GM19372 (cell line): Measurements from ENCODE around the gene UBE2G2.

ENCODE experiments used
- ATAC-seq: cut with Tn5 transposase; IDR thresholded peaks from one replicate; pipeline ENCODE4 v1.9.1; 2021; ENCODE audit warnings: mild to moderate bottlenecking, low read depth, moderate library complexity; ENCODE audit not compliant: unreplicated experiment

UBE2G2 gene

DNA sequence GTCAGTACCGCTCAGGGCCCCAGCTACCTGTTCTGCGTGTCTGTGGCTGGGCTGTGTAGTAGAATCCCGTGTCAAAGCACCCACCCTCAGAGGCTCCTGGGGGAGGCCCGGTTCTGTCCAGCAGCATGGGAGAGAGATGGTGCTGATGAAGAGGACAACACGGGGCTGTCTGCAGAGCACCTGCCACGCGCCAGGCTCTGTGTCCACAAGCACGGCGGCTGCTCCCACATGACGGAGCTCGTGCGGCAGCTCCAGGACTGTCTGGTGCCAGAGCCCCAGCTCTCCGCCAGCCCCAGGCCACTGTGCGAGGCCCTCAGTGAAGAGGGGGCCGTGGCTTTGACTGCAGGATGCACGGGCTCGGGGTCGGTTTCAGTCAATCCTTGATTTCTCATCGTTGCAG is 48.3 kb downstream of the UBE2G2 start:
- ATAC-seq, result no peak

DNA sequence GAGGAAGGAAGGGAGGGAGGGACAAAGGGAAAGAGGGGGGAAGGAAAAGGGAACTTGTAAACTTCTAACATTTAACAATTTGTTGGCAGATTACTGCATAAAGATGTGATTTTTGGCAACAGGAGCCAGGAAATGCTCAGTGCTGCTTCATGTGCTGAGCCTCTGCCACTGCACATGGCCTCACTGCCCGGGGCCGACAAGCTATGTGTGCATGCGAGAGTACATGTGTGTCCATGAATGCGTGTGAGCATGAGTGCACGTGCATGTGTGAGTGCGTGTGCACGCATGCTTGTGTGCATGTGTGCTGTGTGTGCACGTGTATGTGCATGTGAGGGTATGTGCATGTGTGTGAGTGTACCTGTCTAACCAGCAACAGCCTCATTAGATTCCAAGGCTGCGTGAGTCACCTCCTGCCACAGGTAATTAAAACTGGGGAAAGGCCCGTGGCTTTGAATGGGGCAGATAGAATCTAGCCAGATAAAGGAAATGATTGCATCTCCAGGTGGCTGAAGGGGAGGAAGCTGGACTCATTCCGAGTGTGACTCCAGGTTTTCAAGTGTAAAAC is 48.9 kb downstream of the UBE2G2 start:
- ATAC-seq, result no peak

DNA sequence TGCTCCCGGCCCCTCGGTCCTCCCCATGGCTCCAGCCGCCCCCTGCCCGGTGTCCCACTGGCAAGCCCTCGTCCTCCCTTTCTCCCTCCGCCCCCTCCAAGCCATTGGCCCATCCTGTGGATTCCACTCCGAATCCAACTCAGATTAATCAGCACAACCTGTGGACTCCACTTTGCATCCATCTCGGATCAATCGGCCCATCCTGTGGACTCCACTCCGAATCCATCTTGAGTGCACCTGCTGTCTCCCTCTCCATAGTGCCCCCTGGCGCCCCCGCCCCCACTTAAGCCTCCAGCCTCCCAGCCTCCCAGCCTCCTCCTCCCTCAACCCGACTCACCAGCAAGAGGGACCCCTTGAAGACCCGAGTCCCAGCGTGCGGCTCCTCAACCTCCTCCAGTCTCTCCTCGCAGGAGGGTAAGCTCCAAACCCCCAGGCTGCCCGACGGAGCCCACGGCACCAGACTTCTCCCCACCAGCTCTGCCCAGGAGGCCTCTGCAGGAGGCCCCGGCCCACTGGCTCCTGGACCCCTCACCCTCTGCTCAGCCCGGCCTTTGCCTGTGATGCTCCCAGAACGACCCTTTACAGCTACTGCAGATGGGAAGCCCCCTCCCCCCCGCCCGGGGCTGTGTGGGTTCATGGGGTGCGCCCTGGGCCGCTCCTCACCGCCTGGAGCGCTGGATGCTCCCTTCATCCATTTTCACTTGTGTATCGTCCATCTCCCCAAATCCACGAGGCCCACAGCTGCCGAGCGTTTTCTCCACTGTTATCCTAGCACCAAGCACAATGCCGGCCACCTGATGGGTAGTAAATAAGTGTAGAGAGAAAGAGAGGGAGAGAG is 49.6 kb downstream of the UBE2G2 start:
- no peak for ATAC-seq

DNA sequence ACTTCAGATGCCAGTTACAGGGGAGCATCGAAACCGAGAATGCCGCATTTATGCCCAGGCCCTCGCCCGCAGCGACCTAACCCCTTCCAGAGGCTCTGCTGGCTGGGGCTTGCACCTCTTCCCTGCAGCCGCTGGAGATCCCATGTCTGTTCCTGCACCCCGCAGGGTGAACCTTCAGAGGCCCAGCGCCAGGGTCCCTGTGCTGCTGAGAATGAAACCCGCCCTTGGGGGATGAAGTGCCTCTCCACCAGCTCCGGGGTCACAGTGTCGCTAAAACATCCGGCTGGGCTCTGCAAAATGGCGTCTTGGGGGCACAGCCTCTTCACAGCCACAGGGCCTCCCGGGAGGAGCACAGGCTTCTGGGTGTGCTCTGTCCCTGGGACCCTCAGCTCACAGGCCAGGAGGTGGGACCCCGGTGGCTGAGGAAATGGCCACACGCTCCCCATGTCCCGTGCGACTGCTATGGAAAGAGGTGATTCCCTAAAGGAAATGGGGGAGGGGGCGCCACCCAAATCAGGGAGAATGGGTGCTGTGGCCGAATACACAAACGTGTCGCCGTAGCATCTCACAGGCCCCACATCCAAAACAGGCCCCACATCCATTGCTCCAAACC is 50.3 kb downstream of the UBE2G2 start:
- no peak for ATAC-seq

DNA sequence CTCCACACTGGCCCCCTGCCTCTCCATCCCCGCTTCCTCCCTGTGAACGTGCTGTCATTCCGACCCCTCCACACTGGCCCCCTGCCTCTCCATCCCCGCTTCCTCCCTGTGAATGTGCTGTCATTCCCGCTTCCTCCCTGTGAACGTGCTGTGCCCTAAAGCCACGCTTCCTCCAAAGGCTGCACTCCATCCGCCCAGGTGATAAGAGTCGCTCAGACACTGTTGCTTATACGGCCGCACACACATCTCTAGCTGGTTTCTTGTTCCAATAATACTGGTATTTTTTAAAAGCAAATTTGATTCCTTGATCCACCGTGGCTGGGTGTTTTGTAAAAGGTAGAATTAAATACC is 51.0 kb downstream of the UBE2G2 start:
- no peak for ATAC-seq

DNA sequence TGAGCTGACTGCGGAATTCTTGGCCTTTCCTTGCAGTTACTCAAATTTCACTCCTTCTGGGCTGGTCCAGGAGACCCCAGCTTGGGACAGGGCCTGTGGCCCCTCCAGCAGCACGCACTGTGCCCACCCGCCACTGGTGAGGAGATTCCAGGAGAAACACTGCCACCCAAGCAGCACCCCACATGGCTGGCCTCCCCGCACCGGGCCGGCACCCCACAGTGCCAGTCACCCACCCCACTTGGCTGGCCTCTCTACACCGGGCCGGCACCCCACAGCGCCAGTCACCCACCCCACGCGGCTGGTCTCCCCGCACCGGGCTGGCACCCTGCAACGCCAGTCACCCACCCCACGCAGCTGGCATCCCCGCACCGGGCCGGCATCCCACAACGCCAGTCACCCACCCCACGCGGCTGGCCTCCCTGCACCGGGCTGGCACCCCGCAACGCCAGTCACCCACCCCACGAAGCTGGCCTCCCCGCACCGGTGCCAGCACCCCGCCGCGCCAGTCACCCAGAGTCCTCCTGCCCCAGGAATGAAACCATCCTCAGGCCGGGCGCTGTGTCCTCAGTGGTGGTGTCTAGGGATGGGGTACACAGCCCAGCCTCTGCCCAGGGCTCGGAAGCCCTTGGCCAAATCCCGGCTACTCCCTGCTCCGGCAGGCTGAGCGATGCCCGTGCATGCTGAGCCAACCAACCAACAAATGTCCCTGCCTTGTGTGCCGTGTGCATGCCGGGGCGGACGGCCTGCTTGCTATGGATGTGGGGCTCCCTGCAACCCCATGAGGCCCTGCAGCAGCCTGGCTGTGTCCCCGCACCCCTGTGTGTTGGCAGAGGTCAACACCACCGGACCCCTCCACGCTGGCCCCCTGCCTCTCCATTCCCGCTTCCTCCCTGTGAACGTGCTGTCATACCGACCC is 51.6 kb downstream of the UBE2G2 start:
- no peak for ATAC-seq

DNA sequence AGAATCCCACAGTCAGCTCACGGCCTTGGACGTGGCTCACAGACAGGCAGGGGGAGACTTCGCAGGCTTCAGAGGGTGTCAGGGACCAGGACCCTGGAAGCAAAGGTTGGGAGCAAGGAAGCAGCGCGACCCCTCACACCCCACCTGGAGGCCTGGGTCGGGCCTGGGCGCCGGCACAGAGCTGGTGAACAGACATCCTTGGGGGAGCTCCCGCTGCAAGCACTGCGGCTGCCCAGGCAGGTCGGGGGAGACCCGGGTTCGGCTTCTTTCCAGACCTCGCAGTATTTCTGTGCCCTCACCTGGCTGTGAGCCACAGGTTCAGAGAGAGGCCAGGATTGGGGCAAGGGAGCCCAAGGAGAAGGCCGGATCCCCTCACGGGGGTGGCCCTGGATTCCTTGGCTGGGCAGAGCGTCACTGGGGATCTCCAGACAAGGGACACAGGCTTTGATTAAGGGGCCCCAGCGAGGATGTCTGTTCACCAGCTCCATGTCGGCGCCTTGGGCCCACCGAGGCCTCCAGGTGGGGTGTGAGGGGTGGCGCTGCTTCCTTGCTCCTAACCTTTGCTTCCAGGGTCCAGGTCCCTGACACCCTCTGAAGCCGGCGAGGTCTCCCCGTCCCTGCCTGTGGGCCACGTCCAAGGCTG is 52.4 kb downstream of the UBE2G2 start:
- no peak for ATAC-seq

DNA sequence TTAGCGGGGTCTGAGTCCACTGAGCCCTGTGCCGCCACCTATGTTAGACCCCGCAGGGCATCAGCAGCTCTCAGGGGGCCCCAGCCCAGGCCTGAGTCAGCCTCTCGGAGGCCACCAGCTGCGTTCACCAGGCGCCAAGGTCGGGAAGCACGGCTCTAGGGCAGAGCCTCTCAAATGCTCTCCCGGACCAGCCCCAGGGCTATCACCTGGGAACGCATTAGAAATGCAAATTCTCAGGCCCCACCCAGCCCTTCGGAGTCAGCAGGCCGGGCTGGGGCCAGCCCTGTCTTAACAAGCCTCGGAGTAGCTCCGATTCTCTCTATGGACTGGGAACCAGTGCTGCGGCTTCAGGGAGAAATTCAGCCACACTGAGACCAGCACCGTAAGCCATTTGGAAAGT is 53.0 kb downstream of the UBE2G2 start:
- ATAC-seq, result no peak

DNA sequence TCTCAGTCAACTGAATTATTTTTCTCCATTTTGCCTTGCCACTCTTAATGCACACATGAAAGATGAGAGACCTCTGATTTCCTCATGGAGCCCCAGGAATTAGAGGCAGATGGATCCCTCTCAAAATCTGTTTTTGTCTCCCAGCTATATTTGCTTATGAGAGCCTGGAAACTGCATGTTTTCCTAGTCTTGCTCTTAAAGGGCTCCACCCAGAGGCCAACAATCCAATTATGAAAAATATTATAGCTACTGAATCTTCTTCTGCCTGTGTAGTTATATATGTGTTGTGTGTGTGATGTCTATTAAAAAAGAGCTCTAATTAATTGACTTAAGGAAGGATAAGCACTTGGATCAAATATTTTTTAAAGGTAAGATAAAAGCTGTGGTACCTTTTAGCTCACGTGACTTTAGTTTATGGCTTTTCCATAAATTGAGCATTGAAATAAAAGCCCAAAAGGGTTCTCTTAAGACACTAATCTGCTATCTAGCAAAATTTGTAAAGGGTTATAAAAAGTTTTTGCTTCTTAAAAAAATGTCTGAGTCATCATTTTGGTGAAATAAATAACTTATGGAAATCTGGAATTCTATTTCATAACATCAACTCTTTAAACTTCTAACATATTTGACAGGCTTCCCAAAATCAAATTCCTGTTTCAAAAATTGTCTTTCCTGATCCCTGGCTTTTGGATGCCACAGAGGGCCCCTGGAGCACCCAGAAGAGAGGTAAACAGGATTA is 59.0 kb downstream of the UBE2G2 start:
- ATAC-seq, result no peak

DNA sequence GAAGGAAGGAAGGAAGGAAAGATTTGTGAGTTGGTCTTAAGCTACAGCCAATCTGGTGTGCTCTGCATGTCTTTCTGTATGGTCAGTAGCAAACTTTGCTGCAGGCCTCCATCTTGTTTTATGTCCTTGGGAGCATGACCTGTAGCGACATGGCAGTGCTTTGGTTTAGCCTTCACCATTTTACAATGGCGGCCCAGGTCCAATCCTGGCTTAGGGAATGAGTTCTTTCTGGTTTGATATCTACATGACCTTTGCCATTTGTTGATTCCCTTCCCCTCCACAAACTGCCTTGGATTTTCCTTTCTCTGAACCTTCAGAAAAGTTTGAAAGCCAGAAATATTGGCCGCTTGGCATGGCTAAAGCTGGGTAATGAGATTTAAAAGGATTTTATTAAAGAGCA is 59.7 kb downstream of the UBE2G2 start:
- no peak for ATAC-seq

DNA sequence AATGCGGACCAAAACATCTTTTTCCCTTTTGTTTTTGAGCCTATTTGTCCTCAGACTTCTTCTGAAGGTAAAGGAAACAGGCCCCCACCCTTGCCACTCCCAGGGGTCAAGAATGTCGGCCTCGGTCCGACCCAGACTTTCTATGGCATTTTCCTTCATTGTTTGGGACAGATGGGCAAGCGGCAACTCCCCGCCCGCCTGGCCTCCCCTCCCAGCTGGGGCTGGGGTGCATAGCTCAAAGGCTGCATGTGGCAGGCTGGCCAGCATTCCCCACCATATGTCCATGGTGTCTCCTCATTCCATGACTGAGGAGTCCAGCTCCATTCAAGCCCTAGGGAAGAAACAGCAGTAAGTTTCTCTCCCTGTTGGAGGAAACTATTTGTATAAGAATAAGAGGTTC is 60.9 kb downstream of the UBE2G2 start:
- ATAC-seq, result no peak

DNA sequence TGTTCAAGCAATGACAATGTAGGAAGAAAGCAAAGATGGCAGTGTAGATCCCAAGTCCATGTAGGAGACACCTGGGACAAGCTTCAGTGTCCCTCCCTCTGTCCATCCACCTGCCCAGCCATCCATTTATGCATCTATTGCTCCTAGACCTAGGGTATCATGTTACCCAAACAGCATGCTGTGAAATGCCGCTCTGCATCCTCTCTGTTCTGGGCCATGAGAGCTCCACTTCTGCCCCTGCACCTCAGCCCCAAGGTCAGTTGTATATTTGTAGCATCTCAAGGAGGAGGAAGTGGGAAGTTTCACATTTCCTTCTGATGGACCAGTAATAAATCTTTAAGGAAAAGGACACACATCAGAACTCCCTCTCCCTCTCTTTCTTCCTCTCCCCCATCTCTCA is 62.3 kb downstream of the UBE2G2 start:
- ATAC-seq, result no peak

DNA sequence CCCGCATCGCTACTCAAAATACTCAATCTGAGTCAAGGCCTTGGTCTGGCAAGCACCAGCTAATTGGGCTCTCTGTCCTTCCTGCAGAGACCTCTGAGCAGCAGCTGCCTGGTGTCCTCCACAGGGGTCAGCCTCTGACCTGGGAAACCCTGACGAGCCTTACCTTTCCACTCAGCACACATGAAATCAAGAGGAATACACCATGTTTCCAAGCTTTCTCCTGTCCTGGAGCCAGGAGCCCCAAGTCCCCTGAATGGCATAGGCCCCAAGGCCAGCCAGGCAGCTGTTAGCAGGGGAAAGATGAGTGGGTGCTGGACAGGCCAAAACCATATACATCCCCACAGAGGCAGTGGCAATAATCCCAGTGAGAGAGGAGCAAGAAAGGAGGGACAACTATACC is 63.0 kb downstream of the UBE2G2 start:
- ATAC-seq, result no peak

DNA sequence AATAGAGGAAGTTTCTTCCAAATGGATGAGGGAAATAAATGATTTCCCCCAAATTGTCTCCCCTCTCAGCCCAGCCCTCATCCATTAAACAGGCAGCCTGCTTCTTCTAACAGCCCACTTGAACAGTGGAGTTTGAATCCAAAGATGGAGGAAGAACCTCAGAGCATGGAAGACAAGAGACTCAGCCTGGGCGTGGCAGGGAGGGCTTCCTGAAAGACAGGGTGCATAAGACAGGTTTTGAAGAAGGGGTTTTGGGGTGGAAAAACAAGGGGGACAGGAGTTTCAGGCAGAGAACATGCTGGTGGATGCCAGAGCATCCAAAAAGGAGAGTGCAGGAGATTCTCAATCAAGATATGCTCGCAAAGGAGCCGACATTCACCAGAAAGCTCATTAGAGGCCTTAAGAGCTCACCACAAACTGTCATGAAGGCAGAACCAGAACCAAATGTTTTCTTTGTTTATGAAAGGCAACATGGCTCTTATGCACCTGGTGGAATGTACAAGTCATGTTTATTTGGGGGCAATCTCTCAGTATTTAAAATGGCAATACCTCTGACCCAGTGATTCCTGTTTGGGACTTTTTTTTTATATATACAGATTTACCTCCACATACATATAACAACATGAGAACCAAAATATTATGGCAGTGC is 63.8 kb downstream of the UBE2G2 start:
- ATAC-seq, result no peak

DNA sequence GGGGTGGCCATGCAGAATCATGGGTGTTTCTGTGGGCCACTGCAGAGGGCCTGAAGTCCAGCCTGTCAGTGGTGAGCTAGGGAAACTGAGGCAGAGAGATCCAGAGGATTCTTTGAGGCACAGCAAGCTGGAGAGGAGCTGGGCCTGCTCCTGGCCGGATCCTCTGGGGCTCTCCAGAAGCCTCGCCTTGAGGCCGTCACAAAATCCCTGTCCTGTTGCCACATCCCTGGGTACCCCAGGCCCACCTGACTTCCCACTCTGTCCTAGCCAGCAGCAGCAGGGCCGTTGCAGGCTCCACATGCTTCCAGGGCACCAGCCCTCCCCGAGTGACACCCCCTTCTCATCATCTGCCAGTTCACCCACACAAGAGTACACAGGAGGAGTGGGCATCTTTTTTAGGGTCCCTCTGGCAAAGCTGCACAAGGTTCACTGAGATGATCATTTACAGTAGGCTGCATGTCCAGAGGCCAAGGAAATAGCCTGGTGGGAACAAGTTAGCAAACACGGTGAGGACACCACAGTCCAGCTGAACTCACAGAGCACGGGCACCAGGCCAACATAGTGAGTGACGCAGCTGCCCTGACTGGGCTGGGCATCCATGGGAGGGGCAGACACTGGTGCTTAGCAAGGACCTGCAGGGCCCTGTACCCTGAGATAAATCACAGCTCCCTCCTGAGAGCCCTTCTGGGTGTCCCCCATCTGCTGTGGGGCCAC is 65.2 kb downstream of the UBE2G2 start:
- ATAC-seq, result no peak

DNA sequence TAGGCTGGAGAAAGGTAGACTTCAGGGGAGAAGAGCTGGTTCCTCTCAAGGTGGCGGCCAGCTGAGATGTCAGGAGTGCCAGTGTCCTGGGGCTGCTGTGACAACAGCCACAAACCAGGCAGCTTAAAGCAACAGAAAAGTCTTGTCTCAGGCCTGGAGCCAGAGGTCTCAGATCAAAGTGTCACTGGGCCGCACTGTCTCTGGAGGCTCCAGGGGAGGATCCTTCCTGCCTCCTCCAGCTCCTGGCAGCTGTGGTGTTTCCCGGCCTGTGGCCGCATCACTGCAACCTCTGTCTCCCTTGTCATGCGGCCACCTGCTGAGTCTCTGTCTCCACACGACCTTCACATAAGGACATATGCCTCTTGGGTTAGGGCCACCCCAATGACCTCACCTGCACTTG is 65.8 kb downstream of the UBE2G2 start:
- ATAC-seq, result no peak

DNA sequence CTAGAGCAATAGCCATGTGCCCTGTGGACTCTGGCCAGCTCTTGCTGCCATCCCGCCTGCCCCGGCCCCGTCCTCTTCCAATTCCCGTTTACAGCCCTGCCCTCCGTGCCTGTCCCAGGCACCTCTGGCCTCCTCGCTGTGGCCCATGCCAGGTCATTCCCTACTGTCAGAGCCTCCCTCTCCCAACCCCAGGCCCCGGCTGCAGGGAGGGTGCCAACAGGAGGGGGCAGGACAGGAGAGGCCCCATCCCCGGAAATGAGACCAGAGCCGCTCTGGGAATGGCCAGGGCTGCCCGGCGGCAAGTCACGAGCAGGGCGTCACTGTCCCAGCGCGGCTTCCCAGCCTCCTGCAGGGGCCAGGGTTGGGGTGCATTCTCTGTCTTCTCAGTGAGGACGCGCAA is 66.8 kb downstream of the UBE2G2 start:
- no peak for ATAC-seq

DNA sequence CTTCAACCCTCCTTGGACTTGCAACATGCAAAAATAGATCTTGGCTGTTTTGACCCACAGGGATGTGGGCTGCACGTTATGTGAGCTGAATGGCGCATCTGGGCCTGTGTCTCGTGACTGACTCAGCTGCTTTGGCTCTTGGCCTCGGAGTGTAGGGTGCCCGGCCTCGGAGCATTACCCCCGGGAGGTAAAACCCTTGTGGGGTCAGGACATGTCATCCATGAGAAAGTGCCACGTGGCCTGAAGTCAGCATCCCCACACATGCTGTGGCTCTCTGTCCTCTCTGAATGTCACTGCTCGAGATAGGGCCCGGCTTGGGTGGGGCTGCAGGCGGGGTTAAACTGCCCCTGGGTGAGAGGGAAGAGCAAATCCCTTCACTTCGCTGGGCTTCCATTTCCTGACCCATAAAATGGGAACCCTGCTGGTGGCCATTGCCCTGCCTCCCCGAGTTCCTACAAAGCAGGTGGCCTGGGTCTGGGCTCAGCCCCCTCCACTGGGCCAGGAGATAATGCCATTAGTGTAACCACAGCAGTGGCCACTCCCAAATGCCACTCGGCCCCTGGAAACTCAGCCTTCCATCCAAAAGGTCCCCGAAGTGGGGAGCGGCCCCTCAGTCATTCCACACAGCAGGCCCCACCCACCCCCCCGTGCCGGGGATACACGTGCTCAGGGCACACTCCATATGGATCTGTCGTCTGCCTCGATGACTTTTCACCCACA is 67.4 kb downstream of the UBE2G2 start:
- no peak for ATAC-seq
